ENCODE results near the gene TMEM125.

Gene TMEM125

GRCh38 chr1:43319288-43319687 lies 49.5 kb downstream of the TMEM125 start:
- Histone ChIP-seq H3K18ac (ENCODE audit: low read depth in 1 of 2, low read length in 2 of 2) (no peak overlapping the region), H3K4me1 (ENCODE audit: control insufficient read depth, insufficient read depth, low read depth, low read length) (peaks cover 6% of the 10 kb centered on the region), H2BK120ac (ENCODE audit: low read depth, low read length) (no peak overlapping the region), H3K14ac (ENCODE audit: low read length in 2 of 2) (no peak overlapping the region), H3K4me3 (ENCODE audit: insufficient read depth in 1 of 2, low read depth in 1 of 2, low read length in 2 of 2) (no peak overlapping the region), H3K9ac (ENCODE audit: low read length) (no peak overlapping the region), H3K4ac (ENCODE audit: low read depth in 1 of 2, low read length in 2 of 2) (no peak overlapping the region), H2AFZ (ENCODE audit: low read depth, low read length) (no peak overlapping the region), H2BK12ac (ENCODE audit: low read length in 2 of 2) (no peak overlapping the region), H3K36me3 (ENCODE audit: control insufficient read depth in 1 of 2, insufficient read depth in 2 of 2, low read depth in 1 of 2, low read length in 2 of 2) (no peaks in the 10 kb centered on the region), H3K27ac (ENCODE audit: low read length, poor library complexity, severe bottlenecking) (no peak overlapping the region), H3K23ac (ENCODE audit: low read length in 2 of 2) (no peak overlapping the region), H3K27me3 (ENCODE audit: control insufficient read depth in 1 of 2, insufficient read depth in 1 of 2, low read length in 2 of 2) (no peaks in the 10 kb centered on the region), H4K91ac (ENCODE audit: low read length) (no peak overlapping the region), H3K79me1 (replicated peaks; ENCODE audit: low read length, poor library complexity, severe bottlenecking) (no peaks in the 10 kb centered on the region), H2BK15ac (ENCODE audit: low read depth, poor library complexity, severe bottlenecking) (no peak overlapping the region), H2BK5ac (ENCODE audit: low read depth, low read length, poor library complexity, severe bottlenecking) (no peak overlapping the region), H2AK5ac (ENCODE audit: low read length, severe bottlenecking) (no peak overlapping the region), H4K8ac (ENCODE audit: low read length) (no peak overlapping the region), H3K9me3 (ENCODE audit: control insufficient read depth, low read length) (peaks cover 7% of the 10 kb centered on the region), H3K4me2 (ENCODE audit: low read length, poor library complexity, severe bottlenecking) (no peak overlapping the region)
- no peak for DNase-seq
- 96% methylated on average over 4 of the region's 5 CpGs for WGBS

- H2BK5ac ChIP-seq (ENCODE audit: low read depth, low read length, poor library complexity, severe bottlenecking) = no peak overlapping the region
- H3K9me3 ChIP-seq (ENCODE audit: control insufficient read depth, low read length) = peaks cover 12% of the 10 kb centered on the region
- WGBS = 100% methylated on average over 2 of the region's 3 CpGs
- no peaks in the 10 kb centered on the region for H3K79me1 ChIP-seq (replicated peaks; ENCODE audit: low read length, poor library complexity, severe bottlenecking)
- DNase-seq = no peak
- no peak overlapping the region for H3K4me2 ChIP-seq (ENCODE audit: low read length, poor library complexity, severe bottlenecking)
- no peak overlapping the region for H3K4me3 ChIP-seq (ENCODE audit: insufficient read depth in 1 of 2, low read depth in 1 of 2, low read length in 2 of 2)
- H4K91ac ChIP-seq (ENCODE audit: low read length) = no peak overlapping the region
- H3K27ac ChIP-seq (ENCODE audit: low read length, poor library complexity, severe bottlenecking) = no peak overlapping the region
- H3K36me3 ChIP-seq (ENCODE audit: control insufficient read depth in 1 of 2, insufficient read depth in 2 of 2, low read depth in 1 of 2, low read length in 2 of 2) = no peaks in the 10 kb centered on the region
- H2BK12ac ChIP-seq (ENCODE audit: low read length in 2 of 2) = no peak overlapping the region
- no peak overlapping the region for H2BK120ac ChIP-seq (ENCODE audit: low read depth, low read length)
- no peak overlapping the region for H4K8ac ChIP-seq (ENCODE audit: low read length)
- no peak overlapping the region for H2AK5ac ChIP-seq (ENCODE audit: low read length, severe bottlenecking)
- no peak overlapping the region for H3K14ac ChIP-seq (ENCODE audit: low read length in 2 of 2)
- H3K27me3 ChIP-seq (ENCODE audit: control insufficient read depth in 1 of 2, insufficient read depth in 1 of 2, low read length in 2 of 2) = no peaks in the 10 kb centered on the region
- no peak overlapping the region for H3K9ac ChIP-seq (ENCODE audit: low read length)
- no peak overlapping the region for H3K23ac ChIP-seq (ENCODE audit: low read length in 2 of 2)
- H3K18ac ChIP-seq (ENCODE audit: low read depth in 1 of 2, low read length in 2 of 2) = no peak overlapping the region
- peaks cover 6% of the 10 kb centered on the region for H3K4me1 ChIP-seq (ENCODE audit: control insufficient read depth, insufficient read depth, low read depth, low read length)
- H3K4ac ChIP-seq (ENCODE audit: low read depth in 1 of 2, low read length in 2 of 2) = no peak overlapping the region
- H2BK15ac ChIP-seq (ENCODE audit: low read depth, poor library complexity, severe bottlenecking) = no peak overlapping the region
- no peak overlapping the region for H2AFZ ChIP-seq (ENCODE audit: low read depth, low read length)
Measured at GRCh38 chr1:43319766-43320165, 50.0 kb downstream of the TMEM125 start.

GRCh38 chr1:43321331-43321891 lies 51.6 kb downstream of the TMEM125 start:
- peak overlapping the region in 1 of 2 experiments; percentile 59 for H3K23ac ChIP-seq (ENCODE audit: low read length in 2 of 2)
- H3K14ac ChIP-seq (ENCODE audit: low read length in 2 of 2) = no peak overlapping the region
- H3K36me3 ChIP-seq (ENCODE audit: control insufficient read depth in 1 of 2, insufficient read depth in 2 of 2, low read depth in 1 of 2, low read length in 2 of 2) = no peaks in the 10 kb centered on the region
- H2BK12ac ChIP-seq (ENCODE audit: low read length in 2 of 2) = no peak overlapping the region
- H4K8ac ChIP-seq (ENCODE audit: low read length) = no peak overlapping the region
- H2BK15ac ChIP-seq (ENCODE audit: low read depth, poor library complexity, severe bottlenecking) = no peak overlapping the region
- no peaks in the 10 kb centered on the region for H3K27me3 ChIP-seq (ENCODE audit: control insufficient read depth in 1 of 2, insufficient read depth in 1 of 2, low read length in 2 of 2)
- no peak overlapping the region for H4K91ac ChIP-seq (ENCODE audit: low read length)
- H3K4me2 ChIP-seq (ENCODE audit: low read length, poor library complexity, severe bottlenecking) = no peak overlapping the region
- no peak overlapping the region for H3K4ac ChIP-seq (ENCODE audit: low read depth in 1 of 2, low read length in 2 of 2)
- H3K79me1 ChIP-seq (replicated peaks; ENCODE audit: low read length, poor library complexity, severe bottlenecking) = no peaks in the 10 kb centered on the region
- no peak overlapping the region for H3K18ac ChIP-seq (ENCODE audit: low read depth in 1 of 2, low read length in 2 of 2)
- H2BK5ac ChIP-seq (ENCODE audit: low read depth, low read length, poor library complexity, severe bottlenecking) = no peak overlapping the region
- H3K4me1 ChIP-seq (ENCODE audit: control insufficient read depth, insufficient read depth, low read depth, low read length) = peaks cover 6% of the 10 kb centered on the region
- H3K4me3 ChIP-seq (ENCODE audit: insufficient read depth in 1 of 2, low read depth in 1 of 2, low read length in 2 of 2) = no peak overlapping the region
- H3K9ac ChIP-seq (ENCODE audit: low read length) = no peak overlapping the region
- H2BK120ac ChIP-seq (ENCODE audit: low read depth, low read length) = no peak overlapping the region
- H2AK5ac ChIP-seq (ENCODE audit: low read length, severe bottlenecking) = no peak overlapping the region
- H3K9me3 ChIP-seq (ENCODE audit: control insufficient read depth, low read length) = peaks cover 27% of the 10 kb centered on the region
- WGBS = 92% methylated on average over 16 of the region's 16 CpGs
- H3K27ac ChIP-seq (ENCODE audit: low read length, poor library complexity, severe bottlenecking) = no peak overlapping the region
- DNase-seq = no peak
- no peak overlapping the region for H2AFZ ChIP-seq (ENCODE audit: low read depth, low read length)

- Histone ChIP-seq H3K18ac (ENCODE audit: low read depth in 1 of 2, low read length in 2 of 2) (no peak overlapping the region), H3K27me3 (ENCODE audit: control insufficient read depth in 1 of 2, insufficient read depth in 1 of 2, low read length in 2 of 2) (no peaks in the 10 kb centered on the region), H2AFZ (ENCODE audit: low read depth, low read length) (no peak overlapping the region), H3K36me3 (ENCODE audit: control insufficient read depth in 1 of 2, insufficient read depth in 2 of 2, low read depth in 1 of 2, low read length in 2 of 2) (no peaks in the 10 kb centered on the region), H3K4me2 (ENCODE audit: low read length, poor library complexity, severe bottlenecking) (no peak overlapping the region), H2BK5ac (ENCODE audit: low read depth, low read length, poor library complexity, severe bottlenecking) (no peak overlapping the region), H2AK5ac (ENCODE audit: low read length, severe bottlenecking) (no peak overlapping the region), H3K9me3 (ENCODE audit: control insufficient read depth, low read length) (peaks cover 27% of the 10 kb centered on the region), H4K91ac (ENCODE audit: low read length) (no peak overlapping the region), H3K4me3 (ENCODE audit: insufficient read depth in 1 of 2, low read depth in 1 of 2, low read length in 2 of 2) (no peak overlapping the region), H2BK15ac (ENCODE audit: low read depth, poor library complexity, severe bottlenecking) (no peak overlapping the region), H3K23ac (ENCODE audit: low read length in 2 of 2) (no peak overlapping the region), H2BK12ac (ENCODE audit: low read length in 2 of 2) (no peak overlapping the region), H3K14ac (ENCODE audit: low read length in 2 of 2) (no peak overlapping the region), H3K4ac (ENCODE audit: low read depth in 1 of 2, low read length in 2 of 2) (no peak overlapping the region), H2BK120ac (ENCODE audit: low read depth, low read length) (no peak overlapping the region), H3K79me1 (replicated peaks; ENCODE audit: low read length, poor library complexity, severe bottlenecking) (no peaks in the 10 kb centered on the region), H3K9ac (ENCODE audit: low read length) (no peak overlapping the region), H3K4me1 (ENCODE audit: control insufficient read depth, insufficient read depth, low read depth, low read length) (peaks cover 6% of the 10 kb centered on the region), H4K8ac (ENCODE audit: low read length) (no peak overlapping the region), H3K27ac (ENCODE audit: low read length, poor library complexity, severe bottlenecking) (no peak overlapping the region)
- WGBS = 90% methylated on average over 4 of the region's 5 CpGs
- DNase-seq = no peak
Measured at GRCh38 chr1:43322506-43322905, 52.7 kb downstream of the TMEM125 start.
